NCI-H69 (cell line): ENCODE measurements around the gene GPHA2.
"Not testable (repeated sequence)": the region's sequence is repeated elsewhere in the genome, so short reads cannot be mapped to it uniquely, and the experiment has no call there.

Source experiments
- DNase-seq: peaks from one replicate; lab custom pipeline; 2025; lab: John Stamatoyannopoulos, UW

Gene GPHA2

GRCh38 chr11:64935359-64936081 is at the start of gene GPHA2:
Gene GPHA2, minus strand, starts transcription at chr11:64935893. Its CDS starts 433 bp downstream, at chr11:64935460.
- DNase-seq, result peak; percentile 91

GRCh38 chr11:64983339-64983738 is 47.6 kb upstream of the GPHA2 start:
- DNase-seq, result not testable (repeated sequence)

- peak; percentile 26 for DNase-seq
Observed at GRCh38 chr11:64976651-64977050, 41.0 kb upstream of the GPHA2 start.

- DNase-seq, result no peak
Observed at GRCh38 chr11:64974124-64974523, 38.4 kb upstream of the GPHA2 start.

- no peak for DNase-seq
Observed at GRCh38 chr11:64971421-64972233, 35.9 kb upstream of the GPHA2 start, which contains the start of gene MAJIN. Gene MAJIN, minus strand, starts transcription at chr11:64972108. Its CDS starts 12,703 bp downstream, at chr11:64959405.

- DNase-seq, result no peak
Observed at GRCh38 chr11:64970731-64971151, 35.0 kb upstream of the GPHA2 start.

- peak; percentile 82 for DNase-seq
Observed at GRCh38 chr11:64969209-64969608, 33.5 kb upstream of the GPHA2 start.

GRCh38 chr11:64967375-64967774 is 31.7 kb upstream of the GPHA2 start:
- no peak for DNase-seq

GRCh38 chr11:64963072-64963631 is 27.5 kb upstream of the GPHA2 start:
- DNase-seq, result no peak

- no peak for DNase-seq
Observed at GRCh38 chr11:64960719-64961118, 25.0 kb upstream of the GPHA2 start.

GRCh38 chr11:64959498-64959897 is 23.8 kb upstream of the GPHA2 start:
- no peak for DNase-seq

- DNase-seq, result no peak
Observed at GRCh38 chr11:64954201-64954600, 18.5 kb upstream of the GPHA2 start.

GRCh38 chr11:64951529-64951928 is 15.8 kb upstream of the GPHA2 start:
- DNase-seq, result no peak

- no peak for DNase-seq
Observed at GRCh38 chr11:64947208-64947814, 11.6 kb upstream of the GPHA2 start.

- DNase-seq, result no peak
Observed at GRCh38 chr11:64936539-64936938, 846 bp upstream of the GPHA2 start.

GRCh38 chr11:64934682-64935358 is 873 bp downstream of the GPHA2 start:
- DNase-seq, result no peak

GRCh38 chr11:64933935-64934681 is 1.6 kb downstream of the GPHA2 start:
- DNase-seq, result no peak

GRCh38 chr11:64933213-64933934 is 2.3 kb downstream of the GPHA2 start:
- DNase-seq, result no peak

GRCh38 chr11:64932324-64932723 is 3.4 kb downstream of the GPHA2 start:
- DNase-seq, result no peak

- DNase-seq, result no peak
Observed at GRCh38 chr11:64931290-64931689, 4.4 kb downstream of the GPHA2 start.
